ENCODE results near the gene ANP32A.
"Not testable (repeated sequence)": the region's sequence is repeated elsewhere in the genome, so short reads cannot be mapped to it uniquely, and the experiment has no call there.

ANP32A gene

DNA sequence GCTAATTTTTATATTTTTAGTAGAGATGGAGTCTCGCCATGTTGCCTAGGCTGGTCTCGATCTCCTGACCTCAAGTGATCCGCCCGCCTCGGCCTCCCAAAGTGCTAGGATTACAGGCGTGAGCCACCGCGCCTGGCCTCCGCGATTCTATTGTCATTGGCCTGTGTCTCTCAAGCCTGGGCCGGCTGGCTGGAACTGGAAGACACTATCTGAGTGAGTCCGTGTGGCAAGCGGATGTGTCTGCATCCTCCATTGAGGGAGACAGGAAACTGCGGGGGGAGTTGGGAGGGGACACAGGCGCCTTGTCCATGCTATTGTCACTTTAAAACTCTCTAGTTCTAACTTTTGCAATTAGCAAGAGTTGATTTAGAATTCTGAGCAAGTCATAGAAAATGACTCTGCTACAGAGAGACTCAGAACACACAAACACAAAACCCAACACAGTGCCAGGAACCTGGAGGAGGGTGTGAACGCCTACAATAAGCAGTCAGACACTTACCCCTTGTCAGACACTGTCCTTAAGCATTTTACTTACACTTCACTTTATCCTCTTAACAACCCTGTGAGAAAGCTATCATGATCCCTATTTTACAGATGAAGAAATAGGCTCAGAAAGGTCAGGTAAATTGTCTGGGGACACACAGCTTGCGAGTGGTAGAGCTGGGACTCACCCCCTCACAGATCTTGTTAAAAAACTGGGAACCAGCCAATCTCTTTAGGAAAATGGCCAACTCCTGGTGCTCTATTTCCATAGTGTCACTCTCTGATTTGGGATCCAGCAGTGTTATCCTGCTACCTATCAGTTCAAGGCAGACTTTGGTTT, 38.7 kb downstream of the ANP32A start:
- no peak for FAIRE-seq

DNA sequence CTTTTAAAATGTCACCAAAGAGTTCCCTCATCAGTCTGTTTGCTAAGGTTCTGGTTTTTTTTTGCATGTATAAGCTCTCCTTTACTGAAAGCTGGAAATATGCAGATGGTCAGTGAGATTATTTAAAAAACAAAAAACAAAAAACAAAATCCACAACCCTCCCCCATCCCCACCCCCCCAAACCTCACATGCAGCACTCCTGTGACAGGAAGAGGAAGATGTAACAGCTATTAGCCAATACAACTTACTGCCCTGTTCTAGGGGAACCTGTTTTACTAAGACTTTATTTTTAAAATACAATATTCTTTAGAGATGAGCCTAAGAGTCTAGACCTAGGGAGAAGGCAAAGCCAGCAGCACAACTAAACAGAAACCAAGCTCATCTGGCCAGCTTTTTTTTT, 39.5 kb downstream of the ANP32A start:
- no peak for FAIRE-seq

DNA sequence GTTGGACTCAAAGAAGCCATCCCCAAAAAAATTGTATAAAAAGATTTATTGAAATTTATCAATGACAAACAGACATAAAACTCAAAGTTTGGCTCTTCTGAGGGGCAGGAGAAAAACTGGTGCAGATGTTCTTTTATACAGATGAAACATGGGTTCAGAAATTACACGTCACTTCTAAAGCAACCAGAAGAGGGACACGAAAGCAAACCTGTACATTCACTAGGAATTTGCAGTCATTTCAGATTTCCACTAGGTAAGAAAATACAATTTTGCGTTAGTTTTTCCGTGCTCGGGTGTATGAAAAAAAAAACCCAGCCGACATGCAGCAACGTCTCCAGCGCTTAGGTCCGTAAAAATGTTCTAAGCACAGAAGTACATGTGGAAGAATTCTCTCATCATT, 41.8 kb downstream of the ANP32A start:
- no peak for FAIRE-seq

DNA sequence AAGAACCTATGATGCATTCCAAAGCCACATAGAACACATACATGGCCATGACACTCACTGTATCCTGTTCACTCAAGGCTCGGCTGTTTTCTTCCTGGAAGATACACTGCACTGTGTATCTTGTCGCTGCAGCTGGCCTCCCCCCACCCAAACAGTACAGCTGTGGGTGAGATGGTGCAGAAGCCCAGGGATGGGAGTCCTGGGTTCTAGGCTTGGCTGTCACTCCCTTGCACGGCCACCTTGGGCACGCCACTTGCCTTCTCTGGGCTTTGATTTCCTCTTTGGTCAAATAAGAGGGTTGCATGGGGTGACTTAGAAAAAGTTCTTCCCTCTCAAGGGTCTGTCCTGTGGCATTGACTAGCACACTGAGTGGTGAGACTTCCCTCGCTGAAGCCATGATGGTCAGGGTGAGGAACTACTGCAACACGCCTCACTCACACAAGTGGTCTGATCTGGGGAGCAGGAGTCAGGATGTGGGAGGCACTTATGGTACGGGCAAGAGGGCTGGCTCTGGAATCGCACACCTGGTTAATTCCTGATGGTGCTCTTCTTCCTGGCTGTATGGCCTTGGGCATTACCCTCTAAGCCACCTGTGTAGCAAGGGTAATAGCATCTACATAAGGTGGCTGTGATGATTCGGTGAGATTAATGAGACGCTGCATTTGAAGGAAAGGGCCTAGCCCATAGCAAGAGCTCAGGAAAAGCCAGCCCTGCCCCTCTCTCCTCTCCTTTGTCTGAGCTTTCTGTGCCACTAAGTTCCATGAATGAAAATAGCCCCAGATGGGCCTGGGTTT, 44.0 kb downstream of the ANP32A start:
- no peak for FAIRE-seq

DNA sequence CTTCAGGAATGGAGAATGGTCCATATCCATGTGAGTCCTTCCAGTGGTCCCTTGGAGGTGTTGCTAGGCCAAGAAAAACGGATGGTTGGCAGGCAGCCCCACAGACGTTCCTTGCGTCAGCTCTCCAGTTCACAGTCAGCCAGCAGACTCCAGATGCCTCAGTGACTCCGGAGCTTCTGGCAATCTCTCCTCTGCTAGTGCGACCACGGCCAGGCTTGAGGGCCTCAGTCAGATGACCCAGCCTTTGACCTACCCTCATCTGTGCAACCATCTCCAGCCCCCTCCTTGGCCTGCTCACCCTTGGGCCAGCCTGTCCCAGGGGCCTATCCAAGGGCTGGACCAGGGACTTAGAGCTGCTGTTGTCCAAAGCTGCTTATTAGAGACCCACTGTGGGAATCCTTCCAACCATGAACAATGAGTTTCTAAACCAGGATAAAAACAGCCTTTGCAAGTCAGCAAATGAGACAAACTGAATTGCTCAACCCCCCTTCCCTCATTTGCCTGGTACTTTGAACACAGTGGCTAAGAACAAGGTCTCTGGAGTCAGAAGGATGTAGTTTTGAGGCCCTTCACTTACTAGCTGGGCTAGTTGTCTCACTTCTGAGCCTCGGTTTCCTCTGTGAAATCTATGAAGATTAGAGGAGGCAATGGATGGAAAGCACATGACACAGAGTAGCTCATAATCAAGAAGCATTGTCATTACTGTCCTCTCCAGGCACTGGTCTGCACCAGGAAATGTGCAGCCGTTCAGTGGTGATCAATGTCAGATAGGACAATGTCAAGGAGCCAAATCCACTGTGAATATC, 44.8 kb downstream of the ANP32A start:
- no peak for FAIRE-seq

DNA sequence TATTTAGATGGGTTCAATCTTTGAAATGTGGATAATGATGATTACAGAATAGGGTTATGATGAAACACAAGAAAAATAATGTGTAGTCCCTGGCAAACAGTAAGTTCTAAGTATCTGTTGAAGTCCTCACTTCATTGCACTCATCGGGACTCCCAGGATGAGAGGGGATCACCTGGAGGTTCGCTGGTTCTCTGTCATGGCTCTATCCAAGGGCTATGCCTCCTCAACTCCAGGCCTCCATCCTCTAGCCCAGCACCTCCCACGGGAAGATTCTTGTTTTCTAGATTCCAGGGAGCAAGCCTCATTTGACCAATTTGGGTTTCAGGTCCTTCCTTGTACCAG, 45.5 kb downstream of the ANP32A start:
- FAIRE-seq = no peak

GRCh38 chr15:68774521-68775235, 46.0 kb downstream of the ANP32A start:
- FAIRE-seq = no peak

- FAIRE-seq = no peak
Observed at GRCh38 chr15:68774120-68774519, 46.6 kb downstream of the ANP32A start.

DNA sequence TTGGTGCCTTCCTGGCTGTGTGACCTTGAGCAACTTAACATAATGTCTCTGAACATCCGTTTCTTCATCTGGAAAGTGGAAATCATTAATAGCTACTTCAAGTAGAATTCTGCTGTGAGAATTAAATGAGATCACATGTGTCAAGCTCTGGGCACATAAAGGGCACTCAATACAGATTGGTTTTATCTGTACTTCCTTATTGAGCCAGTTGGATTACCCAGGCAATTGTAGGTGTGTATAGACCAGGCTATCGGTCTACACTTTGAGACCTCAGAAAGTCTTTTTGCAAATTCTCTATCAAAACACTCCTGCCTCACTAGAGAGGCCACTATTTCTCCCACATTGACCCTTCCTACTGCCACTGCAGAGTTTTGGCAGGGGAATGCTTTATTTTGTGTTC, 47.7 kb downstream of the ANP32A start:
- no peak for FAIRE-seq

DNA sequence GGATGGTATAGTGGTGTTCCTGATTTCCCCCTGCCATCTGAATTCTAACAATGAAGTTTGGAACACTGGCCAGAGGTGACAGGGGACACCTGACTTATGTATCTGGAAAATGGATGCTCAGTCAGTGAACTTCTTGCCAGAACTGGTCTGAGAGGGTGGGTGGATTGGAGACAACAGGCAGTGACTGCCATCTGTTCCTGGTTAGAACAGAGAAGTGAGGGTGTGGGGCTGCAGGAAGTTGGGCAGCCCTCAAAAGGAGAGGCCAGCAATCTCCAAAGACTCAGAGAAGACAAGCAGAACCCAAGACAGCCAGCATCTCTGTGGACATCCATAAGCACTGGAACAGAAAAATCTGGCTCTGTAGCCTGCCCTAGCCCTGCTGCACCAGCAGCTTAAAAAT, 50.5 kb downstream of the ANP32A start:
- no peak for FAIRE-seq

- FAIRE-seq = no peak
Observed at GRCh38 chr15:68769702-68770101, 51.0 kb downstream of the ANP32A start.

DNA sequence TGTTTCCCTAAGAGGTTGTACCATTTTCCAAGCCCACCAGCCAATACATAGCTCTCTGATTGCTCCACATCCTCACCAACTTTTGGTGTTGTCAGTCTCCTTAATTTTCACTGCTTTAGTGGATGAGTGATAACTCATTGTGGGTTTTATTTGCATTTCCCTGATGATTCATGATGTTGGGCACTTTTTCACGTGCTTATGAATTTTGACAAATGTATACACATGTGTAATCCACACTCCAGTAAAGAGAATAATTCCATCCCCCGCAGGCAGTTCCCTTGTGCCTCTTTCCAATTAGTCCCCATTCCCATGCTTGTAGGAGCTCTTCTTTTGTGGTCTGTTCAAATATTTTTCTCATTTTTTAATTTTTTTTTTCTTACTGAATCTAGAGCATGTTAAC, 52.4 kb downstream of the ANP32A start:
- no peak for FAIRE-seq

GRCh38 chr15:68767833-68768232, 52.9 kb downstream of the ANP32A start:
- FAIRE-seq = no peak

GRCh38 chr15:68765602-68766368, 54.9 kb downstream of the ANP32A start:
- no peak for FAIRE-seq

- FAIRE-seq = no peak
Observed at GRCh38 chr15:68764090-68764489, 56.6 kb downstream of the ANP32A start.

- no peak for FAIRE-seq
Observed at GRCh38 chr15:68763063-68763462, 57.6 kb downstream of the ANP32A start.

GRCh38 chr15:68759982-68760579, 60.6 kb downstream of the ANP32A start:
- not testable (repeated sequence) for FAIRE-seq

DNA sequence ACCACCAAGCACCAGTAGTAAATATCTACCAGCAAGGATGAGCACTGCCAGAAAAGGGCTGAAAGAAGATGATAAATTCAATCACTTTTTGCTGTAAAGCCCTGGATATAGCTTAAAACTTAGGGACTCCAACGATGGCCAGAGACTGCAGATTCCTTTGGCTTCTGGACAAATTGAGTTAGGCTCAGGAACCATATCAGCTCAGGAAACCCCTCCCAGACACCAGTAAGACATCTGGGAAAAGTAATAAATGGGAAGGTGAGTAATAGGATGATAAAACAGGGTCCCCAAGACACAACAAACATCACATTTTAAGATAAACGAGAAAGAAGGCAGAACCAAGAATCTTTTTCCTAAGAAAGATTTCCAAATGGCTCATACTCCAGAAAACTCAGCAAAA, 65.0 kb downstream of the ANP32A start:
- no peak for FAIRE-seq

GRCh38 chr15:68751622-68752021, 69.1 kb downstream of the ANP32A start:
- FAIRE-seq = no peak

GRCh38 chr15:68749793-68750192, 70.9 kb downstream of the ANP32A start:
- no peak for FAIRE-seq

DNA sequence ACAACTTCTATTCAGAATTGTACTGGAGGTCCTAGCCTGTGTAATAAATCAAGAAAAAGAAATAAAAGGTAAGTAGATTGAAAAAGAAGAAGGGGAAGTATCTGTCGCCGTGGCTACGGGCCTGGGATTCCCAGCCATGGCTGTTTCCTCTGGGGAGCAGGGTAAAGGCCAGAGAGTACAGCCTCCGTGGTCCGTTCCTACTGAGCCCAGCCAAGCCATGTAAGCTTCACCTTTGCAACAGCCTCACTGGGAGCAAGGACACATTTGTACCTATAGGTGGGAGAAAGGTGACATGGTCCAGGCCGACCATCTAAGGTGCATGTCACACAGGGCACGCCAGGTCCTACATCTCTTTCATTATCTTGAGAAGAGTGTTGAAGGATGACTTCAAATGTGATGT, 71.3 kb downstream of the ANP32A start:
- no peak for FAIRE-seq

- FAIRE-seq = no peak
Observed at GRCh38 chr15:68743256-68743655, 77.4 kb downstream of the ANP32A start.
